HepG2 (cell line): ENCODE results near the gene ALX4. TPM values are rescaled to one million over a fixed set of nuclear protein-coding genes. Genes with fewer than 3 reads are reported as not detected.

Experiments
- ATAC-seq: fragments of 200-7000 bp; cut with Tn5 transposase; 3 replicates; pipeline ENCODE4 v1.9.1; 2020; ENCODE audit warnings: mild to moderate bottlenecking, moderate library complexity
- BruUV-seq: library from RNA; stranded (reverse); fragments of 400-500 nt; replicated peaks from 2 replicates; lab custom pipeline; 2021; lab: Mats Ljungman, UMichigan
- CTCF ChIA-PET: fragments of 300-600 bp; formaldehyde crosslinking; extraction: SDS; loops from one replicate; lab custom pipeline; 2021; ENCODE audit warnings: low total read pairs, inconsistent platforms, low intra/inter-chr PET ratio; lab: Yijun Ruan, JAX
- POLR2A ChIA-PET: fragments of 350-600 bp; sonication (Branson Sonifier 250); formaldehyde crosslinking; loops from one replicate; lab custom pipeline; 2020; ENCODE audit warnings: antibody characterized with exemption, inconsistent platforms; lab: Yijun Ruan, JAX
- DNase-seq: peaks from one replicate; pipeline ENCODE4 v3.0.0-alpha.2; 2015; ENCODE audit warnings: low spot score
- FAIRE-seq: peaks from 3 replicates; lab custom pipeline; 2011; peaks lifted over from hg19 to GRCh38; lab: Jason Lieb, UNC
- H2AFZ ChIP-seq: one replicate; pipeline ENCODE4 v1.6.1; 2011; ENCODE audit warnings: low read length, inconsistent platforms
- H3K27ac ChIP-seq: fragments of 300-600 bp; 3 replicates; pipeline ENCODE4 v1.8.0; 2011; ENCODE audit warnings: mixed run types, mild to moderate bottlenecking, mixed read lengths, low read length, inconsistent platforms; ENCODE audit not compliant: insufficient read depth; ENCODE audit errors: extremely low read length
- H3K27me3 ChIP-seq, 2 experiments: fragments of 200-600 bp in 1 of 2; 2 replicates in 1 of 2; 3 replicates in 1 of 2; pipeline versions ENCODE4 v1.6.0 to v1.8.0; 2011; ENCODE audit warnings: low read length in 2 of 2, mild to moderate bottlenecking in 2 of 2, moderate library complexity in 2 of 2, inconsistent platforms in 1 of 2; ENCODE audit not compliant: insufficient read depth in 2 of 2, control insufficient read depth in 1 of 2
- H3K36me3 ChIP-seq, 2 experiments: fragments of 200-600 bp in 1 of 2; replicated peaks in 1 of 2; 2 replicates in 1 of 2; 3 replicates in 1 of 2; pipeline versions ENCODE4 v1.5.1 to v1.8.0; 2011; ENCODE audit warnings: low read length in 2 of 2, inconsistent platforms in 1 of 2; ENCODE audit not compliant: insufficient read depth in 2 of 2, control insufficient read depth in 1 of 2
- H3K4me1 ChIP-seq: 2 replicates; pipeline ENCODE4 v1.5.1; 2012; ENCODE audit warnings: low read length, inconsistent platforms; ENCODE audit not compliant: insufficient read depth
- H3K4me2 ChIP-seq: 2 replicates; pipeline ENCODE4 v1.6.0; 2011; ENCODE audit warnings: low read depth, low read length, inconsistent platforms
- H3K4me3 ChIP-seq, 3 experiments: fragments of 200-600 bp in 1 of 3; sonication (generic), shearing (Covaris generic) in 1 of 3; replicated peaks in 1 of 3; 2 replicates each; pipeline ENCODE4 v1.5.1; 2011 to 2016; ENCODE audit warnings: low read length in 3 of 3, inconsistent platforms in 2 of 3, low read depth in 2 of 3, mild to moderate bottlenecking in 2 of 3, control low read depth in 1 of 3, mixed read lengths in 1 of 3; ENCODE audit not compliant: insufficient read depth in 1 of 3
- H3K79me2 ChIP-seq: one replicate; pipeline ENCODE4 v1.6.1; 2011; ENCODE audit warnings: low read length, inconsistent platforms; ENCODE audit not compliant: insufficient read depth
- H3K9ac ChIP-seq: 2 replicates; pipeline ENCODE4 v1.6.0; 2011; ENCODE audit warnings: mild to moderate bottlenecking, low read depth, low read length, inconsistent platforms; ENCODE audit not compliant: insufficient read depth
- H3K9me3 ChIP-seq: 2 replicates; pipeline ENCODE4 v1.5.1; 2012; ENCODE audit warnings: mild to moderate bottlenecking, low read length
- H4K20me1 ChIP-seq: 2 replicates; pipeline ENCODE4 v1.6.0; 2011; ENCODE audit warnings: inconsistent platforms, mild to moderate bottlenecking, low read length, moderate library complexity; ENCODE audit not compliant: insufficient read depth
- ATF5 ChIP-seq: sonication (generic); formaldehyde crosslinking; IDR thresholded peaks from 2 replicates; pipeline ENCODE4 v1.4.0; 2020; ENCODE audit warnings: mild to moderate bottlenecking, low read depth, missing genetic modification reagents
- HINFP ChIP-seq: sonication (generic); formaldehyde crosslinking; IDR thresholded peaks from 2 replicates; pipeline ENCODE4 v1.4.0; 2020; ENCODE audit warnings: low read depth, mild to moderate bottlenecking, missing genetic modification reagents
- MAFK ChIP-seq, 2 experiments: IDR thresholded peaks in 1 of 2; conservative IDR thresholded peaks in 1 of 2; 2 replicates each; pipeline ENCODE4 v1.6.1; 2011; ENCODE audit warnings: improper control_type of control experiment in 2 of 2, low read length in 2 of 2
- PRDM4 ChIP-seq: sonication (generic); formaldehyde crosslinking; IDR thresholded peaks from 2 replicates; pipeline ENCODE4 v1.9.0; 2021; ENCODE audit warnings: missing genetic modification reagents, borderline replicate concordance
- RARG ChIP-seq: sonication (generic); formaldehyde crosslinking; IDR thresholded peaks from 2 replicates; pipeline ENCODE4 v1.4.0; 2020; ENCODE audit warnings: low read depth, mild to moderate bottlenecking, missing genetic modification reagents
- SP1 ChIP-seq, 2 experiments: fragments of 450-650 bp in 1 of 2; sonication (generic) in 1 of 2; formaldehyde crosslinking in 1 of 2; IDR thresholded peaks; 2 replicates each; pipeline versions ENCODE4 v1.4.0 to v1.6.1; 2016 to 2020; ENCODE audit warnings: missing genetic modification reagents in 1 of 2
- ZC3H4 ChIP-seq: sonication (generic); formaldehyde crosslinking; IDR thresholded peaks from 2 replicates; pipeline ENCODE4 v1.4.0; 2020; ENCODE audit warnings: missing genetic modification reagents, borderline replicate concordance
- ZNF235 ChIP-seq: sonication (generic); formaldehyde crosslinking; IDR thresholded peaks from 2 replicates; pipeline ENCODE4 v1.8.1; 2023; ENCODE audit warnings: mild to moderate bottlenecking, missing genetic modification reagents, borderline replicate concordance
- ZNF639 ChIP-seq: conservative IDR thresholded peaks from 2 replicates; pipeline ENCODE4 v1.6.1; 2018; ENCODE audit warnings: missing genetic modification reagents
- ZSCAN5A ChIP-seq: sonication (generic); formaldehyde crosslinking; IDR thresholded peaks from 2 replicates; pipeline ENCODE4 v1.8.0; 2022; ENCODE audit warnings: mild to moderate bottlenecking, missing genetic modification reagents, borderline replicate concordance
- WGBS: methylation state at CpG from one replicate; pipeline ENCODE4 v1.1.6; 2017; ENCODE audit warnings: low lambda C conversion rate; 5-methylcytosine and 5-hydroxymethylcytosine counted together
- in situ Hi-C: cut with HindIII; loops from 2 replicates; pipeline ENCODE4 v1.10.0; 2017; ENCODE audit warnings: low pct_unique_long_range_greater_than_20kb; ENCODE audit not compliant: extremely low pct_ligation_motif_present
- intact Hi-C: fragments of 100-400 bp; cut with micrococcal nuclease; formaldehyde crosslinking; loops from one replicate; pipeline ENCODE4 v1.10.0; 2022; ENCODE audit not compliant: unreplicated experiment
- polyA plus RNA-seq, 8 experiments: library from polyadenylated mRNA; depleted of rRNA in 3 of 8; stranded (reverse) in 7 of 8; unstranded in 1 of 8; fragments of >200 nt; fragmentation: Illumina TruSeq in 4 of 8; extraction: Trizol in 4 of 8; gene quantifications; 2 replicates each; pipeline versions ENCODE4 v1.2.1 to v1.2.3, GENCODE V29; 2011 to 2016; ENCODE audit warnings: low read depth in 4 of 8, missing spikeins in 1 of 8, mixed read lengths in 1 of 8; ENCODE audit not compliant: insufficient read depth in 1 of 8
- total RNA-seq, 5 experiments: library from RNA; depleted of rRNA; stranded (reverse); fragments of >200 nt; fragmentation: Illumina TruSeq; extraction: Trizol; gene quantifications; 2 replicates each; pipeline ENCODE4 v1.2.3, GENCODE V29; 2016; ENCODE audit warnings: low read depth in 1 of 5

ALX4 gene
- total and polyA plus RNA-seq, 2 of the 13 experiments (the other 11 are each of a cell fraction or from before 2014, with no cell fraction given), result not detected

GRCh38 chr11:44357711-44358110 lies 47.8 kb upstream of the ALX4 start:
- H3K9me3 ChIP-seq, result no peaks in the 10 kb centered on the region
- DNase-seq, result no peak
- no peak overlapping the region for H2AFZ ChIP-seq
- no peaks in the 10 kb centered on the region for H3K4me1 ChIP-seq
- peaks cover 4 to 54% of the 10 kb centered on the region in 2 experiments for H3K27me3 ChIP-seq
- no TSS peak for BruUV-seq
- no peak overlapping the region for H3K4me3 ChIP-seq
- in situ Hi-C loops, result no loop called here
- H3K4me2 ChIP-seq, result no peak overlapping the region
- WGBS, result 2% methylated on average over 3 of the region's 3 CpGs
- H3K9ac ChIP-seq, result no peak overlapping the region
- TF ChIP-seq MAFK (conservative IDR thresholded peaks at IDR 0.05 in 1 of 2, IDR thresholded peaks at IDR 0.05 in 1 of 2; ENCODE audit: low read length in 2 of 2) (no peak), ATF5 (CRISPR knock-in tag) (no peak), PRDM4 (CRISPR knock-in tag) (no peak)
- TF ChIP-seq, all 625 proteins: peak for 0
- ChIA-PET POLR2A (no interaction called here), CTCF (no interaction called here)
- ATAC-seq (no peak), FAIRE-seq (no peak)
- no peaks in the 10 kb centered on the region for H3K79me2 ChIP-seq
- no peaks in the 10 kb centered on the region for H3K36me3 ChIP-seq
- no peaks in the 10 kb centered on the region for H4K20me1 ChIP-seq
- no peak overlapping the region for H3K27ac ChIP-seq
- intact Hi-C loops, result no loop called here

- FAIRE-seq (no peak), ATAC-seq (no peak), DNase-seq (no peak)
- Histone ChIP-seq H3K9ac (no peak overlapping the region), H3K9me3 (no peaks in the 10 kb centered on the region), H2AFZ (no peak overlapping the region), H3K4me3 (no peak overlapping the region), H3K36me3 (no peaks in the 10 kb centered on the region), H3K79me2 (no peaks in the 10 kb centered on the region), H3K27me3 (peaks cover 4 to 52% of the 10 kb centered on the region in 2 experiments; a peak in 4 of 5 replicates), H4K20me1 (no peaks in the 10 kb centered on the region), H3K4me2 (no peak overlapping the region), H3K27ac (no peak overlapping the region), H3K4me1 (no peaks in the 10 kb centered on the region)
- no TSS peak for BruUV-seq
- in situ Hi-C loops (no loop called here), intact Hi-C loops (no loop called here)
- WGBS, result no CpG with 5 or more reads among the region's 5 CpGs
- ChIA-PET CTCF (no interaction called here), POLR2A (no interaction called here)
- no peak for TF ChIP-seq HINFP (CRISPR knock-in tag)
- TF ChIP-seq SP1 (IDR thresholded peaks at IDR 0.05), result no peak
- TF ChIP-seq SP1 (CRISPR knock-in tag; IDR thresholded peaks at IDR 0.05), result no peak
- no peak for TF ChIP-seq ZSCAN5A
- TF ChIP-seq ZNF639 (CRISPR knock-in tag), result no peak
- TF ChIP-seq RARG (CRISPR knock-in tag), result no peak
- TF ChIP-seq ZC3H4, result no peak
- TF ChIP-seq ZNF235 (CRISPR knock-in tag), result no peak
These were observed 46.4 kb upstream of the ALX4 start for GRCh38 chr11:44356351-44356750.
